Measurements from ENCODE around the gene LARGE1. TPM values are rescaled to one million over a fixed set of nuclear protein-coding genes. Genes with fewer than 3 reads are reported as not detected.
"Not testable (repeated sequence)": the region's sequence is repeated elsewhere in the genome, so short reads cannot be mapped to it uniquely, and the experiment has no call there.

The LARGE1 gene
- total and polyA plus RNA-seq, 4 donors = 25.6 to 45.6 (median 37.6) TPM

- Histone ChIP-seq H3K4me3 (ENCODE audit: low read depth, low read length) (no peak overlapping the region), H3K9me3 (ENCODE audit: control insufficient read depth, insufficient read depth, low read length) (no peaks in the 10 kb centered on the region), H3K36me3 (ENCODE audit: control insufficient read depth, insufficient read depth, low read length) (no peaks in the 10 kb centered on the region), H3K4me1 (ENCODE audit: control insufficient read depth, insufficient read depth, low read length) (peaks cover 6% of the 10 kb centered on the region), H3K27ac (ENCODE audit: low read depth, low read length) (no peak overlapping the region), H3K27me3 (ENCODE audit: control insufficient read depth, insufficient read depth, low read length) (no peaks in the 10 kb centered on the region)
- 83% methylated on average over 1 of the region's 1 CpG for WGBS (ENCODE audit: insufficient coverage)
- no peak for DNase-seq (ENCODE audit: low read depth in 4 of 6, low spot score in 6 of 6)
Observed at GRCh38 chr22:33865996-33866395, 54.3 kb downstream of the LARGE1 start.

GRCh38 chr22:33865248-33865647 lies 55.0 kb downstream of the LARGE1 start:
- no peaks in the 10 kb centered on the region for H3K27me3 ChIP-seq (ENCODE audit: control insufficient read depth, insufficient read depth, low read length)
- H3K4me1 ChIP-seq (ENCODE audit: control insufficient read depth, insufficient read depth, low read length) = peaks cover 6% of the 10 kb centered on the region
- H3K36me3 ChIP-seq (ENCODE audit: control insufficient read depth, insufficient read depth, low read length) = no peaks in the 10 kb centered on the region
- no peak for DNase-seq (ENCODE audit: low read depth in 4 of 6, low spot score in 6 of 6)
- H3K9me3 ChIP-seq (ENCODE audit: control insufficient read depth, insufficient read depth, low read length) = no peaks in the 10 kb centered on the region
- no peak overlapping the region for H3K27ac ChIP-seq (ENCODE audit: low read depth, low read length)
- H3K4me3 ChIP-seq (ENCODE audit: low read depth, low read length) = no peak overlapping the region
- 100% methylated on average over 1 of the region's 5 CpGs for WGBS (ENCODE audit: insufficient coverage)

GRCh38 chr22:33864723-33865130 lies 55.5 kb downstream of the LARGE1 start:
- H3K36me3 ChIP-seq (ENCODE audit: control insufficient read depth, insufficient read depth, low read length) = no peaks in the 10 kb centered on the region
- no peak overlapping the region for H3K27ac ChIP-seq (ENCODE audit: low read depth, low read length)
- H3K4me1 ChIP-seq (ENCODE audit: control insufficient read depth, insufficient read depth, low read length) = peaks cover 6% of the 10 kb centered on the region
- H3K4me3 ChIP-seq (ENCODE audit: low read depth, low read length) = no peak overlapping the region
- no peak for DNase-seq (ENCODE audit: low read depth in 4 of 6, low spot score in 6 of 6)
- WGBS (ENCODE audit: insufficient coverage) = 90% methylated on average over 7 of the region's 7 CpGs
- no peaks in the 10 kb centered on the region for H3K27me3 ChIP-seq (ENCODE audit: control insufficient read depth, insufficient read depth, low read length)
- H3K9me3 ChIP-seq (ENCODE audit: control insufficient read depth, insufficient read depth, low read length) = no peaks in the 10 kb centered on the region

GRCh38 chr22:33861216-33861875 lies 58.9 kb downstream of the LARGE1 start:
- DNase-seq (ENCODE audit: low read depth in 4 of 6, low spot score in 6 of 6) = no peak

GRCh38 chr22:33860386-33860785 lies 59.9 kb downstream of the LARGE1 start:
- H3K27ac ChIP-seq (ENCODE audit: low read depth, low read length) = no peak overlapping the region
- no peak for DNase-seq (ENCODE audit: low read depth in 4 of 6, low spot score in 6 of 6)
- 89% methylated on average over 8 of the region's 8 CpGs for WGBS (ENCODE audit: insufficient coverage)
- no peaks in the 10 kb centered on the region for H3K9me3 ChIP-seq (ENCODE audit: control insufficient read depth, insufficient read depth, low read length)
- no peaks in the 10 kb centered on the region for H3K27me3 ChIP-seq (ENCODE audit: control insufficient read depth, insufficient read depth, low read length)
- H3K4me3 ChIP-seq (ENCODE audit: low read depth, low read length) = no peak overlapping the region
- H3K4me1 ChIP-seq (ENCODE audit: control insufficient read depth, insufficient read depth, low read length) = peaks cover 3% of the 10 kb centered on the region
- no peaks in the 10 kb centered on the region for H3K36me3 ChIP-seq (ENCODE audit: control insufficient read depth, insufficient read depth, low read length)

More at GRCh38 chr22:33861216-33861875, 58.9 kb downstream of the LARGE1 start:
- WGBS (ENCODE audit: insufficient coverage) = 91% methylated on average over 11 of the region's 12 CpGs
- H3K36me3 ChIP-seq (ENCODE audit: control insufficient read depth, insufficient read depth, low read length) = no peaks in the 10 kb centered on the region
- H3K9me3 ChIP-seq (ENCODE audit: control insufficient read depth, insufficient read depth, low read length) = no peaks in the 10 kb centered on the region
- no peak overlapping the region for H3K4me3 ChIP-seq (ENCODE audit: low read depth, low read length)
- H3K27me3 ChIP-seq (ENCODE audit: control insufficient read depth, insufficient read depth, low read length) = no peaks in the 10 kb centered on the region
- H3K4me1 ChIP-seq (ENCODE audit: control insufficient read depth, insufficient read depth, low read length) = peaks cover 3% of the 10 kb centered on the region
- no peak overlapping the region for H3K27ac ChIP-seq (ENCODE audit: low read depth, low read length)

GRCh38 chr22:33859311-33859710 lies 61.0 kb downstream of the LARGE1 start:
- Histone ChIP-seq H3K27me3 (ENCODE audit: control insufficient read depth, insufficient read depth, low read length) (no peaks in the 10 kb centered on the region), H3K4me3 (ENCODE audit: low read depth, low read length) (no peak overlapping the region), H3K4me1 (ENCODE audit: control insufficient read depth, insufficient read depth, low read length) (peaks cover 5% of the 10 kb centered on the region), H3K9me3 (ENCODE audit: control insufficient read depth, insufficient read depth, low read length) (no peaks in the 10 kb centered on the region), H3K27ac (ENCODE audit: low read depth, low read length) (no peak overlapping the region), H3K36me3 (ENCODE audit: control insufficient read depth, insufficient read depth, low read length) (no peaks in the 10 kb centered on the region)
- DNase-seq (ENCODE audit: low read depth in 4 of 6, low spot score in 6 of 6) = no peak
- WGBS (ENCODE audit: insufficient coverage) = 100% methylated on average over 2 of the region's 6 CpGs

GRCh38 chr22:33858653-33859052 lies 61.6 kb downstream of the LARGE1 start:
- DNase-seq (ENCODE audit: low read depth in 4 of 6, low spot score in 6 of 6) = not testable (repeated sequence)
- WGBS (ENCODE audit: insufficient coverage) = 80% methylated on average over 1 of the region's 5 CpGs

GRCh38 chr22:33857767-33858166 lies 62.5 kb downstream of the LARGE1 start:
- peaks cover 11% of the 10 kb centered on the region for H3K4me1 ChIP-seq (ENCODE audit: control insufficient read depth, insufficient read depth, low read length)
- not testable (repeated sequence) for DNase-seq (ENCODE audit: low read depth in 4 of 6, low spot score in 6 of 6); H3K4me3 ChIP-seq (ENCODE audit: low read depth, low read length); H3K27ac ChIP-seq (ENCODE audit: low read depth, low read length); H3K36me3 ChIP-seq (ENCODE audit: control insufficient read depth, insufficient read depth, low read length); H3K9me3 ChIP-seq (ENCODE audit: control insufficient read depth, insufficient read depth, low read length); H3K27me3 ChIP-seq (ENCODE audit: control insufficient read depth, insufficient read depth, low read length)
- 99% methylated on average over 16 of the region's 16 CpGs for WGBS (ENCODE audit: insufficient coverage)

More at GRCh38 chr22:33858653-33859052, 61.6 kb downstream of the LARGE1 start:
- not testable (repeated sequence) for H3K9me3 ChIP-seq (ENCODE audit: control insufficient read depth, insufficient read depth, low read length); H3K27me3 ChIP-seq (ENCODE audit: control insufficient read depth, insufficient read depth, low read length); H3K4me1 ChIP-seq (ENCODE audit: control insufficient read depth, insufficient read depth, low read length); H3K4me3 ChIP-seq (ENCODE audit: low read depth, low read length); H3K27ac ChIP-seq (ENCODE audit: low read depth, low read length); H3K36me3 ChIP-seq (ENCODE audit: control insufficient read depth, insufficient read depth, low read length)

GRCh38 chr22:33854724-33855123 lies 65.6 kb downstream of the LARGE1 start:
- Histone ChIP-seq H3K4me3 (ENCODE audit: low read depth, low read length) (no peak overlapping the region), H3K36me3 (ENCODE audit: control insufficient read depth, insufficient read depth, low read length) (no peaks in the 10 kb centered on the region), H3K27me3 (ENCODE audit: control insufficient read depth, insufficient read depth, low read length) (no peaks in the 10 kb centered on the region), H3K9me3 (ENCODE audit: control insufficient read depth, insufficient read depth, low read length) (no peaks in the 10 kb centered on the region), H3K4me1 (ENCODE audit: control insufficient read depth, insufficient read depth, low read length) (peaks cover 15% of the 10 kb centered on the region), H3K27ac (ENCODE audit: low read depth, low read length) (no peak overlapping the region)
- WGBS (ENCODE audit: insufficient coverage) = 80% methylated on average over 10 of the region's 11 CpGs
- DNase-seq (ENCODE audit: low read depth in 4 of 6, low spot score in 6 of 6) = no peak

All from spinal cord (tissue), 10 donors.